ENCODE measurements around the gene UBTD2.
"Not testable (repeated sequence)": the region's sequence is repeated elsewhere in the genome, so short reads cannot be mapped to it uniquely, and the experiment has no call there.

The UBTD2 gene

GRCh38 chr5:172283020-172283861 is at the start of gene UBTD2:
Gene UBTD2, minus strand, starts transcription at chr5:172283764. Its CDS starts 99 bp downstream, at chr5:172283665.
- intact Hi-C loops (cut with DNase I), result loop anchor here (5.0 to 10.0 kb wide), 3 partner anchors 96 to 276 kb away; partner anchors contain the start of genes FBXW11, SH3PXD2B and STK10
- DNase-seq, result peak; percentile 18 to 91 (median 78)

GRCh38 chr5:172326901-172327300 is 43.3 kb upstream of the UBTD2 start:
- intact Hi-C loops (cut with DNase I); DNase-seq: not testable (repeated sequence)

GRCh38 chr5:172325452-172325851 is 41.9 kb upstream of the UBTD2 start:
- DNase-seq, result no peak

GRCh38 chr5:172322028-172322965 is 38.7 kb upstream of the UBTD2 start:
- intact Hi-C loops (cut with DNase I), result no loop called here
- DNase-seq, result no peak

More at GRCh38 chr5:172325452-172325851, 41.9 kb upstream of the UBTD2 start:
- intact Hi-C loops (cut with DNase I), result no loop called here

GRCh38 chr5:172321593-172321992 is 38.0 kb upstream of the UBTD2 start:
- intact Hi-C loops (cut with DNase I), result no loop called here

GRCh38 chr5:172319708-172320441 is 36.3 kb upstream of the UBTD2 start:
- intact Hi-C loops (cut with DNase I), result no loop called here
- DNase-seq, result no peak

More at GRCh38 chr5:172321593-172321992, 38.0 kb upstream of the UBTD2 start:
- no peak for DNase-seq

GRCh38 chr5:172315587-172316493 is 32.3 kb upstream of the UBTD2 start:
- no peak for DNase-seq
- intact Hi-C loops (cut with DNase I), result no loop called here

- no peak for DNase-seq
- intact Hi-C loops (cut with DNase I), result no loop called here
Measured at GRCh38 chr5:172313915-172314314, 30.4 kb upstream of the UBTD2 start.

GRCh38 chr5:172312286-172312685 is 28.7 kb upstream of the UBTD2 start:
- no peak for DNase-seq
- intact Hi-C loops (cut with DNase I), result no loop called here

- intact Hi-C loops (cut with DNase I), result no loop called here
- no peak for DNase-seq
Measured at GRCh38 chr5:172311605-172312004, 28.0 kb upstream of the UBTD2 start.

- no peak for DNase-seq
- intact Hi-C loops (cut with DNase I), result no loop called here
Measured at GRCh38 chr5:172311026-172311425, 27.5 kb upstream of the UBTD2 start.

GRCh38 chr5:172305380-172305779 is 21.8 kb upstream of the UBTD2 start:
- intact Hi-C loops (cut with DNase I), result no loop called here
- DNase-seq, result no peak

GRCh38 chr5:172303572-172304335 is 20.2 kb upstream of the UBTD2 start:
- intact Hi-C loops (cut with DNase I), result no loop called here
- no peak for DNase-seq

GRCh38 chr5:172303162-172303561 is 19.6 kb upstream of the UBTD2 start:
- intact Hi-C loops (cut with DNase I), result no loop called here

GRCh38 chr5:172302047-172302710 is 18.6 kb upstream of the UBTD2 start:
- intact Hi-C loops (cut with DNase I), result no loop called here
- DNase-seq, result no peak

More at GRCh38 chr5:172303162-172303561, 19.6 kb upstream of the UBTD2 start:
- no peak for DNase-seq

GRCh38 chr5:172299916-172300439 is 16.4 kb upstream of the UBTD2 start:
- intact Hi-C loops (cut with DNase I), result no loop called here
- no peak for DNase-seq

Measured in head of caudate nucleus (tissue), 42 donors.